CD4-positive, alpha-beta T cell (primary cell): ENCODE measurements around the gene STK35. TPM values are rescaled to one million over a fixed set of nuclear protein-coding genes. Genes with fewer than 3 reads are reported as not detected.

Experiments used
- ATAC-seq: fragments of 200-7000 bp; cut with Tn5 transposase; one replicate; pipeline ENCODE4 v1.10.0; 2022; ENCODE audit warnings: mild to moderate bottlenecking; ENCODE audit not compliant: poor library complexity
- CTCF ChIA-PET: fragments of 350-600 bp; sonication (Branson Sonifier 250); formaldehyde crosslinking; loops from one replicate; lab custom pipeline; 2021; ENCODE audit warnings: antibody characterized with exemption, inconsistent platforms; lab: Charles Lee
- POLR2A ChIA-PET: fragments of 350-600 bp; sonication (Branson Sonifier 250); formaldehyde crosslinking; loops from one replicate; lab custom pipeline; 2021; ENCODE audit warnings: antibody characterized with exemption, inconsistent platforms; lab: Charles Lee
- DNase-seq, 14 experiments: peaks; one replicate each; pipeline ENCODE4 v3.0.0-alpha.2; 2013 to 2020; ENCODE audit warnings: mixed read lengths in 2 of 14
- H3K27ac ChIP-seq, 2 donors: one replicate each; pipeline versions ENCODE4 v1.5.1 to v1.7.0; 2013; ENCODE audit warnings: low read length in 2 of 2, low read depth in 1 of 2, mild to moderate bottlenecking in 1 of 2
- H3K27me3 ChIP-seq, 2 experiments: 1 replicate in 1 of 2; 2 replicates in 1 of 2; pipeline versions ENCODE4 v1.6.1 to v1.7.0; 2013; ENCODE audit warnings: low read length in 2 of 2, control low read depth in 1 of 2, mild to moderate bottlenecking in 1 of 2, moderate library complexity in 1 of 2; ENCODE audit not compliant: insufficient read depth in 2 of 2, control insufficient read depth in 1 of 2
- H3K36me3 ChIP-seq: one replicate; pipeline ENCODE4 v1.6.1; 2013; ENCODE audit warnings: low read length, control low read depth; ENCODE audit not compliant: insufficient read depth
- H3K4me1 ChIP-seq: one replicate; pipeline ENCODE4 v1.6.1; 2013; ENCODE audit warnings: low read length, control low read depth; ENCODE audit not compliant: insufficient read depth
- H3K4me3 ChIP-seq: one replicate; pipeline ENCODE4 v1.5.1; 2013; ENCODE audit warnings: mild to moderate bottlenecking, low read length, moderate library complexity
- H3K9me3 ChIP-seq, 2 experiments: 1 replicate in 1 of 2; 2 replicates in 1 of 2; pipeline versions ENCODE4 v1.6.1 to v1.7.0; 2013; ENCODE audit warnings: low read length in 2 of 2, mild to moderate bottlenecking in 2 of 2, control low read depth in 1 of 2, moderate library complexity in 1 of 2; ENCODE audit not compliant: control insufficient read depth in 1 of 2, insufficient read depth in 1 of 2
- H3K27ac Mint-ChIP-seq: one replicate; pipeline ENCODE4 v1.8.0; 2020; ENCODE audit warnings: mixed read lengths
- H3K27me3 Mint-ChIP-seq: one replicate; pipeline ENCODE4 v1.8.0; 2021; ENCODE audit warnings: mixed read lengths
- H3K36me3 Mint-ChIP-seq: one replicate; pipeline ENCODE4 v1.8.0; 2021; ENCODE audit warnings: low read depth, mixed read lengths
- H3K4me1 Mint-ChIP-seq: one replicate; pipeline ENCODE4 v1.8.0; 2021; ENCODE audit warnings: low read depth, mixed read lengths
- H3K4me3 Mint-ChIP-seq: one replicate; pipeline ENCODE4 v1.8.0; 2020; ENCODE audit warnings: mild to moderate bottlenecking, mixed read lengths
- H3K9me3 Mint-ChIP-seq: one replicate; pipeline ENCODE4 v1.8.0; 2020; ENCODE audit warnings: mixed read lengths
- intact Hi-C, 2 experiments: fragments of 100-400 bp; cut with DNase I in 1 of 2; cut with micrococcal nuclease in 1 of 2; formaldehyde crosslinking; loops; one replicate each; pipeline versions ENCODE4 v1.15.1 to v1.9.0; 2023 to 2025; cut with DNase I, micrococcal nuclease
- total RNA-seq, 174 experiments: library from RNA in 2 of 174; stranded (reverse) in 2 of 174; gene quantifications; one replicate each; pipeline ENCODE4 v1.2.3 and lab custom pipeline; 2021 to 2026
- TF ChIP-seq, protein P1 (sequence below): fragments of 200-600 bp; IDR thresholded peaks from one replicate; pipeline ENCODE4 v1.8.0; 2022; ENCODE audit warnings: antibody characterized with exemption, mild to moderate bottlenecking

STK35 gene
- total RNA-seq, 2 experiments from 2014 or later: 18.9 to 19.6 TPM

DNA sequence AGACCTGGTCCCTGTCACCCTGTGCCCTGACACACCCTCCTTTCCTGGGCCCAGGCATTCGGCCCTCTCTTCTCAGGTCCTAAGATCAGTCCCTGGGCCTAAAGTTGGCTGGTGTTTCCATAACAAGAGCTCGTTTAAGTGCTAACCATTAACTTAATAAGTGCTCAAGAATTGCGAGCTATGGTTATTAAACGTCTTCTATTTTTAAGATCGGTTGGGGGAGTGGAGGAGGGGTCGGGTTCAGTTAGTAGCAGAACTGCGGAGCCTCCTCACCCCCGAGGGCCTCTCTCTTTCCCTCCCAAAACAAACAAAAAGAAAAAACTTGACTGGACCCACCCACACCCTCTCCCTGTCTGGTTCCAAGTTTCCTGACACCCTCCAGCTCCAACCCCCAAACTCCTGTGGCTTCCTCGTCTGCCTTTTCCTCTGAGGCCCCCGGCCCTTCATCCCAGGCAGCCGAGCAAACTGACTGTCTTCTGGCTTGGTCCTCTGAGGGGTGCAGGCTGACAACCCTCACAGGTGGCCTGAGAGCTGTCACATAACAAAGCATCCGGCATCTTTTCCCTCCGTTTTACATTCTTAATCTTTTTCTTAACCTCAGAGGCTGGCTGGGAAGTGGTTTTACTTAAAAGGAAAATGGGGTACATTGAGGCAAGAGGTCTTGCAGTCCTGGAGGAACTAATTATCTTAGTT is 2.0 kb downstream of the STK35 start:
- ChIA-PET CTCF (interaction anchor here (1.0 to 1.7 kb wide), 6 partner anchors 9 to 600 kb away, joined by 3 to 7 read pairs (median 4); no protein-coding TSS in a partner anchor), POLR2A (interaction anchor here (0.8 to 2.4 kb wide), 12 partner anchors 9 to 1271 kb away, joined by 3 to 19 read pairs (median 4); partner anchors contain the start of genes NOP56 and SNRPB)
- ATAC-seq: no peak
- peaks cover 4% of the 10 kb centered on the region for H3K27me3 Mint-ChIP-seq
- peak overlapping the region; percentile 100 for H3K27ac Mint-ChIP-seq
- peaks cover 51% of the 10 kb centered on the region for H3K4me1 ChIP-seq
- peaks cover 7% of the 10 kb centered on the region for H3K36me3 ChIP-seq
- TF ChIP-seq, protein P1, sequence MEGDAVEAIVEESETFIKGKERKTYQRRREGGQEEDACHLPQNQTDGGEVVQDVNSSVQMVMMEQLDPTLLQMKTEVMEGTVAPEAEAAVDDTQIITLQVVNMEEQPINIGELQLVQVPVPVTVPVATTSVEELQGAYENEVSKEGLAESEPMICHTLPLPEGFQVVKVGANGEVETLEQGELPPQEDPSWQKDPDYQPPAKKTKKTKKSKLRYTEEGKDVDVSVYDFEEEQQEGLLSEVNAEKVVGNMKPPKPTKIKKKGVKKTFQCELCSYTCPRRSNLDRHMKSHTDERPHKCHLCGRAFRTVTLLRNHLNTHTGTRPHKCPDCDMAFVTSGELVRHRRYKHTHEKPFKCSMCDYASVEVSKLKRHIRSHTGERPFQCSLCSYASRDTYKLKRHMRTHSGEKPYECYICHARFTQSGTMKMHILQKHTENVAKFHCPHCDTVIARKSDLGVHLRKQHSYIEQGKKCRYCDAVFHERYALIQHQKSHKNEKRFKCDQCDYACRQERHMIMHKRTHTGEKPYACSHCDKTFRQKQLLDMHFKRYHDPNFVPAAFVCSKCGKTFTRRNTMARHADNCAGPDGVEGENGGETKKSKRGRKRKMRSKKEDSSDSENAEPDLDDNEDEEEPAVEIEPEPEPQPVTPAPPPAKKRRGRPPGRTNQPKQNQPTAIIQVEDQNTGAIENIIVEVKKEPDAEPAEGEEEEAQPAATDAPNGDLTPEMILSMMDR: no peak
- H3K9me3 ChIP-seq: no peaks in the 10 kb centered on the region
- H3K9me3 Mint-ChIP-seq: no peaks in the 10 kb centered on the region
- peak overlapping the region; percentile 98 for H3K4me3 Mint-ChIP-seq
- H3K36me3 Mint-ChIP-seq: peaks cover 58% of the 10 kb centered on the region
- no peaks in the 10 kb centered on the region for H3K27me3 ChIP-seq
- peak overlapping the region; percentile 89 for H3K4me3 ChIP-seq
- intact Hi-C loops: loop anchor here (2.0 to 10.0 kb wide), 12 partner anchors 19 to 1696 kb away; partner anchors contain the start of genes FAM110A (in 2 of the 2), FKBP1A (in 1 of the 2), IDH3B (in 1 of the 2) and NSFL1C (in 1 of the 2)
- H3K27ac ChIP-seq: peak overlapping the region in 1 of 2 donors; percentile 32
- DNase-seq: no peak
- peaks cover 63% of the 10 kb centered on the region for H3K4me1 Mint-ChIP-seq

DNA sequence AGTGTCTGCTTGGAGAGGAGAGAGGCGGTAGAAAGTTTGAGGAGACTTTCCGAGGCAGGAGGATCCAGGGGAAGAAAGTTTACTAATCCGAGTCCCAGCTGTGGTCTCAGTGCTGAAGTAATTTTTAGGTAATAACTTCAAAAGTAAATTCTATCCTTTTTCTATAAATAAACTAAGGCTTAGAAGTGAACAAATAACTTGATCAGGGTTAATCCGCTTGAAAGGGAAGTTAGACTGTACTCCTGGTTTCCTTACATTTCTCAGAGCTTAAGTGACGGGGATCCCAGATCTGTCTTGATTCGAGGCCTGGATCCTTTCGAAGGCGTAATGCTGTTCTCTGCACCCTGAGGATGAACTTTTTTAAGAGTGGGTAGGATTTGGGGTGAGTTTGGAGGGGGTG is 2.6 kb downstream of the STK35 start:
- intact Hi-C loops: loop anchor here (5.0 to 10.0 kb wide), 8 partner anchors 329 to 1697 kb away; partner anchors contain the start of genes FAM110A (in 2 of the 2), FKBP1A (in 1 of the 2), IDH3B (in 1 of the 2) and PSMF1 (in 1 of the 2)
- peaks cover 4% of the 10 kb centered on the region for H3K27me3 Mint-ChIP-seq
- H3K27ac ChIP-seq: no peak overlapping the region
- no peaks in the 10 kb centered on the region for H3K9me3 ChIP-seq
- no peaks in the 10 kb centered on the region for H3K27me3 ChIP-seq
- H3K4me1 Mint-ChIP-seq: peaks cover 69% of the 10 kb centered on the region
- ChIA-PET CTCF (interaction anchor here (1.3 to 1.5 kb wide), 2 partner anchors 11 to 68 kb away, joined by 3 to 4 read pairs; no protein-coding TSS in a partner anchor), POLR2A (interaction anchor here (0.6 kb wide), 1 partner anchor 1270 kb away, joined by 3 read pairs; no protein-coding TSS in a partner anchor)
- peak overlapping the region; percentile 89 for H3K4me3 ChIP-seq
- H3K4me1 ChIP-seq: peaks cover 57% of the 10 kb centered on the region
- ATAC-seq: no peak
- H3K36me3 Mint-ChIP-seq: peaks cover 64% of the 10 kb centered on the region
- no peaks in the 10 kb centered on the region for H3K9me3 Mint-ChIP-seq
- TF ChIP-seq, protein P1: no peak
- peak overlapping the region; percentile 98 for H3K4me3 Mint-ChIP-seq
- DNase-seq: no peak
- H3K36me3 ChIP-seq: peaks cover 12% of the 10 kb centered on the region
- H3K27ac Mint-ChIP-seq: peak overlapping the region; percentile 100

DNA sequence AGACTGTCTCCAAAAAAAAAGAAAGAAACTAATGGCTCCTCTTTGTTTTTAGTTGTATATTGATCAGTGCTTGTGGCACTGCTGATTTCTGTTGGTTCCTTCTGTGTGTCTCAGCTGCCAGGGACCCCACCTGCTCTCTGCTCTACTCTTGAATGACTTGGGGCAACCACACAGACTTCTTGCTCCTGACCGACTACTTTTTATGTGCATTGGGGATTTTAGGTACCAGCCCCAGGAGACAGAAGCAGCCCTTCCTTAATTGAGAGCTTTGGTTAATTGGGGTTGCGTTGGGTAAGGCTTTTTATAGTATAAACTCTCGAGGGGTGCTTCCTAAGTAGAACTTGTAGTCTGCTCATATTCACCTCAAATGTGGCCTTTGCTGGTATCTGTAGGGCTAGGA is 6.9 kb downstream of the STK35 start:
- H3K4me1 Mint-ChIP-seq: peaks cover 95% of the 10 kb centered on the region
- no peaks in the 10 kb centered on the region for H3K9me3 Mint-ChIP-seq
- H3K27me3 Mint-ChIP-seq: no peaks in the 10 kb centered on the region
- CTCF ChIA-PET: no interaction called here
- POLR2A ChIA-PET: no interaction called here
- DNase-seq (no peak), ATAC-seq (no peak)
- Histone ChIP-seq H3K9me3 (no peaks in the 10 kb centered on the region), H3K27ac (no peak overlapping the region), H3K4me3 (no peak overlapping the region), H3K27me3 (no peaks in the 10 kb centered on the region), H3K4me1 (peaks cover 73% of the 10 kb centered on the region), H3K36me3 (peaks cover 14% of the 10 kb centered on the region)
- intact Hi-C loops: loop anchor here in 1 of 2 experiments (10.0 kb wide), 3 partner anchors 334 to 884 kb away; partner anchors contain the start of genes FKBP1A and RAD21L1
- TF ChIP-seq, protein P1: no peak
- H3K4me3 Mint-ChIP-seq: peak overlapping the region; percentile 36
- H3K27ac Mint-ChIP-seq: no peak overlapping the region
- H3K36me3 Mint-ChIP-seq: peaks cover 66% of the 10 kb centered on the region
